Neural cell (in vitro differentiated cells): ENCODE measurements around the gene SLC16A8. TPM values are rescaled to one million over a fixed set of nuclear protein-coding genes. Genes with fewer than 3 reads are reported as not detected.

Experiments used
- H2AFZ ChIP-seq: fragments of 200-600, 300-800 bp; sonication (generic), shearing (Covaris generic); 2 replicates; pipeline ENCODE4 v1.6.0; 2014; ENCODE audit warnings: low read depth, mild to moderate bottlenecking, antibody characterized with exemption, low read length, moderate library complexity
- H3F3A ChIP-seq: fragments of 200-600 bp; shearing (Covaris generic); 2 replicates; pipeline ENCODE4 v1.6.1; 2016; ENCODE audit warnings: mild to moderate bottlenecking, moderate library complexity, mixed read lengths, antibody characterized with exemption, low read length; ENCODE audit not compliant: insufficient read depth, poor library complexity, severe bottlenecking
- H3K27ac ChIP-seq: fragments of 200-600, 300-800 bp; sonication (generic), shearing (Covaris generic); 2 replicates; pipeline ENCODE4 v1.5.1; 2014; ENCODE audit warnings: mild to moderate bottlenecking, low read length, moderate library complexity
- H3K27me3 ChIP-seq: fragments of 300-800, 200-600 bp; sonication (generic), shearing (Covaris generic); 2 replicates; pipeline ENCODE4 v1.6.0; 2014; ENCODE audit warnings: mild to moderate bottlenecking, low read depth, low read length, moderate library complexity; ENCODE audit not compliant: insufficient read depth
- H3K36me3 ChIP-seq: fragments of 300-800, 200-600 bp; sonication (generic), shearing (Covaris generic); 2 replicates; pipeline ENCODE4 v1.5.1; 2014; ENCODE audit warnings: mild to moderate bottlenecking, antibody characterized with exemption, low read length, moderate library complexity; ENCODE audit not compliant: insufficient read depth
- H3K4me2 ChIP-seq: fragments of 300-800, 200-600 bp; sonication (generic), shearing (Covaris generic); 2 replicates; pipeline ENCODE4 v1.6.0; 2014; ENCODE audit warnings: mild to moderate bottlenecking, low read length
- H3K4me3 ChIP-seq: fragments of 300-800, 200-600 bp; sonication (generic), shearing (Covaris generic); 2 replicates; pipeline ENCODE4 v1.5.1; 2014; ENCODE audit warnings: mild to moderate bottlenecking, low read length, moderate library complexity
- H3K79me2 ChIP-seq: fragments of 200-600 bp; shearing (Covaris generic); replicated peaks from 2 replicates; pipeline ENCODE4 v1.6.0; 2014; ENCODE audit warnings: mild to moderate bottlenecking, low read length, moderate library complexity; ENCODE audit not compliant: insufficient read depth
- H3K9ac ChIP-seq: fragments of 300-800, 200-600 bp; sonication (generic), shearing (Covaris generic); 2 replicates; pipeline ENCODE4 v1.6.1; 2016; ENCODE audit warnings: mild to moderate bottlenecking, low read length, mixed read lengths
- H3K9me2 ChIP-seq: fragments of 200-600 bp; shearing (Covaris generic); 2 replicates; pipeline ENCODE4 v1.6.1; 2016; ENCODE audit warnings: mild to moderate bottlenecking, low read length, mixed read lengths; ENCODE audit not compliant: insufficient read depth
- H3K9me3 ChIP-seq: fragments of 200-600, 300-800 bp; sonication (generic), shearing (Covaris generic); 2 replicates; pipeline ENCODE4 v1.6.1; 2016; ENCODE audit warnings: mild to moderate bottlenecking, mixed run types, low read length, moderate library complexity, mixed read lengths
- H4K20me1 ChIP-seq: fragments of 200-600 bp; shearing (Covaris generic); 2 replicates; pipeline ENCODE4 v1.6.1; 2016; ENCODE audit warnings: mild to moderate bottlenecking, mixed run types; ENCODE audit not compliant: insufficient read depth
- EP300 ChIP-seq: fragments of 450-650 bp; conservative IDR thresholded peaks from 2 replicates; pipeline ENCODE4 v1.6.1; 2014; ENCODE audit warnings: antibody characterized with exemption, mild to moderate bottlenecking, moderate library complexity; ENCODE audit not compliant: poor library complexity, severe bottlenecking
- EZH2 ChIP-seq: fragments of 200-600, 300-800 bp; shearing (Covaris generic), sonication (generic); IDR thresholded peaks from 2 replicates; pipeline ENCODE4 v1.6.1; 2014; ENCODE audit warnings: antibody characterized with exemption, low read length, borderline replicate concordance, mild to moderate bottlenecking; ENCODE audit not compliant: insufficient read depth, poor library complexity, severe bottlenecking
- MXI1 ChIP-seq: fragments of 450-650 bp; conservative IDR thresholded peaks from 2 replicates; pipeline ENCODE4 v1.6.1; 2014; ENCODE audit warnings: antibody characterized with exemption, mild to moderate bottlenecking; ENCODE audit not compliant: poor library complexity, severe bottlenecking
- POLR2AphosphoS5 ChIP-seq: IDR thresholded peaks from 2 replicates; pipeline ENCODE4 v1.6.1; 2012
- RAD21 ChIP-seq: fragments of 450-650 bp; conservative IDR thresholded peaks from 2 replicates; pipeline ENCODE4 v1.6.1; 2014; ENCODE audit warnings: antibody characterized with exemption, mild to moderate bottlenecking, moderate library complexity
- REST ChIP-seq: IDR thresholded peaks from 2 replicates; pipeline ENCODE4 v1.6.1; 2012; ENCODE audit warnings: borderline replicate concordance
- SMC3 ChIP-seq: fragments of 450-650 bp; conservative IDR thresholded peaks from 2 replicates; pipeline ENCODE4 v1.6.1; 2014; ENCODE audit warnings: antibody characterized with exemption, mild to moderate bottlenecking, moderate library complexity; ENCODE audit not compliant: poor library complexity
- polyA plus RNA-seq: library from polyadenylated mRNA; depleted of rRNA; stranded (reverse); fragments of >200 nt; gene quantifications from 2 replicates; pipeline ENCODE4 v1.2.3, GENCODE V29; 2014

SLC16A8 gene
- polyA plus RNA-seq, 1 donor from 2014 or later = not detected

GRCh38 chr22:38034884-38035529, 49.0 kb downstream of the SLC16A8 start:
- Histone ChIP-seq H3K4me2 (no peak overlapping the region), H3K27ac (no peak overlapping the region), H3K9me2 (no peaks in the 10 kb centered on the region), H3F3A (no peaks in the 10 kb centered on the region), H3K79me2 (no peaks in the 10 kb centered on the region), H3K27me3 (no peaks in the 10 kb centered on the region), H4K20me1 (no peaks in the 10 kb centered on the region), H3K9me3 (no peaks in the 10 kb centered on the region), H3K9ac (no peak overlapping the region), H3K36me3 (no peaks in the 10 kb centered on the region), H2AFZ (no peak overlapping the region), H3K4me3 (no peak overlapping the region)
- TF ChIP-seq SMC3 (no peak), EZH2 (no peak), RAD21 (no peak), REST (no peak)

- H3K27me3 ChIP-seq = no peaks in the 10 kb centered on the region
- H2AFZ ChIP-seq = no peak overlapping the region
- H3K27ac ChIP-seq = no peak overlapping the region
- TF ChIP-seq POLR2AphosphoS5 (no peak), EP300 (no peak), MXI1 (no peak), REST (no peak), RAD21 (no peak), SMC3 (no peak)
- no peaks in the 10 kb centered on the region for H4K20me1 ChIP-seq
- no peaks in the 10 kb centered on the region for H3K9me2 ChIP-seq
- H3K9me3 ChIP-seq = no peaks in the 10 kb centered on the region
- no peak overlapping the region for H3K4me2 ChIP-seq
- no peaks in the 10 kb centered on the region for H3F3A ChIP-seq
- no peak overlapping the region for H3K4me3 ChIP-seq
- no peaks in the 10 kb centered on the region for H3K36me3 ChIP-seq
- H3K9ac ChIP-seq = no peak overlapping the region
- H3K79me2 ChIP-seq = no peaks in the 10 kb centered on the region
Observed at GRCh38 chr22:38034278-38034882, 49.6 kb downstream of the SLC16A8 start.
